IPS-18c (cell line): ENCODE results near the gene LRP8.

Source experiments
- H3K4me3 ChIP-seq: 2 replicates; pipeline ENCODE4 v1.7.0; 2013; ENCODE audit warnings: low read depth, mild to moderate bottlenecking, low read length, moderate library complexity; ENCODE audit not compliant: insufficient read depth
- H3K9me3 ChIP-seq: one replicate; pipeline ENCODE4 v1.6.1; 2013; ENCODE audit warnings: mild to moderate bottlenecking, low read length, moderate library complexity; ENCODE audit not compliant: control insufficient read depth, insufficient read depth

The LRP8 gene

DNA sequence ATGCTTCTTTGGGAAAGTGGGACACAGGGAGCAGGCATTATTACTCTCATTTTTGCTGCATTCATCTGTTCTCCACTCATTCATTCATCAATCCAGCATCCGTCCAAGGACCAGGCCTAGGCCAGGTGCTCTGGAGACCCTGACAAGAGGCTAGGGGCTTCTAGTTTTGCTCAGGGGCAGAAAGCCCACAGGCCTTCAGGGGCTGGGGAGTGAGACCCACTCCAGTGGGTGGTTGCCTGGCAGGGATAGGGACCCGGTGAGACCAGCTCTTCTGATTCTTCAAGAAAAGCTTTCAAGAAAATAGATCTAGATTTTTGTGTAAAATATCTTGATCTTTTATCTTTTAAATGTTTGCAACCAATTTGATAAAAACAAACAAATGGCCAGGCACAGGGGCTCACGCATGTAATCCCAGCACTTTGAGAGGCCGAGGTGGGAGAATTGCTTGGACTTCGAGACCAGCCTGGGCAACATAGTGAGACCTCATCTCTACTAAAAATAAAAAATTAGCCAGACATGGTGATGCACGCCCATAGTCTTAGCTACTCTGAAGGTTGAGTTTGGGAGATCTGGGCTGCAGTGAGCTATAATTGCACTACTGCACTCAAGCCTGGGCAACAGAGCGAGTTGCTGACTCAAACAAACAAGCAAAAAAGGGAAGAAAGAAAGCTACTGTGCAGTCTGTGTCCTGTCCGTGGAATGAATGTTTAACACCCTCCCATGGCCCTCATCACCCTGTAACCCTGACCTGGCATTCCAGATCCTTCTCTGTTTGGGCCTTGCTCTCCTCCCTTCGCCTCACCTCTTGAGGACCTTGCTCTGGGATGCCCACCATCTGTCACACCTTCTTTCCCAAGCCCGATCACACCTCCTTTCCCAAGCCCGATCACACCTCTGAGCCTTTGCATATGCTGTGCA, 17.3 kb upstream of the LRP8 start:
- H3K4me3 ChIP-seq = no peak overlapping the region
- H3K9me3 ChIP-seq = peaks cover 4% of the 10 kb centered on the region

- H3K9me3 ChIP-seq = peaks cover 4% of the 10 kb centered on the region
- no peak overlapping the region for H3K4me3 ChIP-seq
These were observed 16.2 kb upstream of the LRP8 start for GRCh38 chr1:53343831-53344668.

GRCh38 chr1:53342735-53343470, 15.0 kb upstream of the LRP8 start:
- Histone ChIP-seq H3K4me3 (no peak overlapping the region), H3K9me3 (peaks cover 4% of the 10 kb centered on the region)

- Histone ChIP-seq H3K4me3 (no peak overlapping the region), H3K9me3 (peaks cover 4% of the 10 kb centered on the region)
These were observed 14.3 kb upstream of the LRP8 start for GRCh38 chr1:53341961-53342707.

DNA sequence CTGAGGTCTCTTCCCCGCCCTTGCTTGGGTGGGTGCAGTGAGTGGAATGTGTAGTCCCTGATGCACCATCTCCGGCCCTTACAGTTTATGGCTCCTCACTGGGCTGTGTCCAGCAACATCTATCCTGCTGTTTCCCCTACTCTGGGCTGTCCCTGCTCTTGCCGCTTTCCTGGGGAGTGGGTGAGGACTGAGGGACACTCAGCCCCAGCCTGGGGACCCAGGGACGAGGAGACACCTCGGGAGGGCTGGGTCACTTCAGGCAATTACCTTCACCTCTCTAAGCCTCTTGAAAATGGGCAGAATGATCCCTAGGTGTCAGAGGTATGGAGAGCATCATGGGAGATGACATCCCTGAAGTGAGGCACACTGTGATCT, 13.6 kb upstream of the LRP8 start:
- H3K4me3 ChIP-seq = no peak overlapping the region
- peaks cover 4% of the 10 kb centered on the region for H3K9me3 ChIP-seq

DNA sequence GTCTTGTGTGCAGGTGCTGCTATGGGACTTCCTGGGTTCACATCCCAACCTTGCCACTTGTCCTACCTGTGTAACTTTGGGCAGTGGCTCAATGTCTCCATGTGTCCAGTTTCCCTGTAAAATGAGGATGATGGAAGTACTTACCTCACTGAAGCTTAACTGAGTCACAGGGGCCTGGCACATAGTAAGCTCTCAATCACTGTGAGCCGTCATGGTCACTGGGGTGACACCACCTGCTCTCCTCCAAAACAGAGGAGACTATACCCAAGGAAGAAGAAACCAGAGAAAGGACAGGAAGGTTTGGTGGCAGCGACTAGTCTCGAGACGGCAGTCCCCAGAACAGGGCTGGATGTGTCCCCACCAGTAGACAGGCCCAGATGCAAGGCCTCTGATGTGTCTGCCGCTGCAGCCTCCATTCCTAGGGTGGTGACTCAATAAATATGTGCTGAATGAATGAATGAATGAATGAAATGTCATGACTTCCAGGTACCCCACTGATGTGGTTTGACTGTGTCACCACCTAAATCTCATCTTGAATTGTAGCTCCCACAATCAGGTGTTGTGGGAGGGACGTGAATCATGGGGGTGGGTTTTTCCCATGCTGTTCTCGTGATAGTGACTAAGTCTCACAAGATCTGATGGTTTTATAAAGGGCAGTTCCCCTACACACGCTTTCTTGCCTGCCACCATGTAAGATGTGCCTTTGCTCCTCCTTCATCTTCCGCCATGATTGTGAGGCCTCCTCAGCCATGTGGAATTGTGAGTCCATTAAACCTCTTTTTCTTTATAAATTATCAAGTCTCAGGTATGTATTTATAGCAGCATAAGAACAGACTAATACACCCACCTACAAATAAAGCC, 13.0 kb upstream of the LRP8 start:
- peaks cover 4% of the 10 kb centered on the region for H3K9me3 ChIP-seq
- no peak overlapping the region for H3K4me3 ChIP-seq

DNA sequence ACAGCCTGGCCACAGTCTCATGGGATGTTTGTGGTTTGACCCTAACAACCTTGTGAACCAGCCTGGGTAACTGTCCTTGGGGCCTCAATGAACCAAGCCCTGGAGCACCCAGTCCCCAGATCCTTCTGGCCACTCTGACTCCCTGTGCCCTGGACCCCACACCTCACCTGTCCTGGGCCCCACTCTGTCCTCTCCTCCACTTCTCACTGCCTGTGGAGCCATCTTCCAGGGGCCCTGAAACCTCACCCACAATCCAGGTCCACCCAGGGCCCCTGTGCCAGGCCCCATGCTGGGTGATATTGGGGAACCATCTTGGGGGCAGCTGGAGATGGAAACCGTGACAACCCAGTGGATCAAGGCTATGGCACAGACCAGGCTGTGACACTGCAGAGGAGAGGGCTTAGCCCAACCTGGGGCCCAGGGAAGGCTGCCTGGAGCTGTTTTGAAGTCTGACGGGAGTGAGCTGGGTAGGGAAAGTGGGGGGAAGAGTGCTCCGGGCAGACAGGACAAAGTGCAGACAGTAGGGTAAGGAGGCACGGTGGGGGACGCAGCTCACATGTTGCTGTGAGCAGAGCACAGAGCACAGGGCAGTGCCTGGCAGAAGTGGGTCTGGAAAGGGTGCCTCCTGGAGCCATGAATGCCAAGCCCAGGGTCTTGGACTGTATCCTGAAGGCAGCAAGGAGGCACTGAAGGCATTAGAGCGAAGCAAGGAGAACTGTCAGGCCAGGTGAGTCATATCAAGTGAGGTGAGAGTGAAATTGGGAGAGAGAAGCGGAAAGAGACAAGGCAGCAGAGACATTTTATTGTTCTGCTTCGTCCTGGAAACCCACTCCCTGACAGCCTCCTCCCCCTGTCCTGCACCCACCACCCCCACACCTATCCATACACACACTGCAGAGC, 12.1 kb upstream of the LRP8 start:
- Histone ChIP-seq H3K9me3 (peaks cover 4% of the 10 kb centered on the region), H3K4me3 (no peak overlapping the region)

DNA sequence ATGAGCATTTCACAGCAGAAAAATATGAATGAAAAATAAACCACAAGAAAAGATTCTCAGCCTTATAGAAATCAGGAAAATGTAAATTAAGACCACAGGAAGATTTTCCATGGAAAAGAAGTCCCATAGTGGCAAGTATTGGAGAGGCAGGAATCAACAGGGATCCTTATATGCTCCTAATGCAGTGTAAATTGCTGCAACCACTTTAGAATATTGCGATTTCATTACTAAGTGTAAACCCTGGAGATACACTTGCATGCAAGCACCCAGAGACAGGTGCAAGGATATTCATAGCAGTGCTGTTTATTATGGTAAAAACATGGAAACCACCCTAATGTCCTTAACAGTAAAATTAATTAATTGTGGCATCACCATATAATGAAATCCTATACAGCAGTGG, 10.6 kb upstream of the LRP8 start:
- H3K9me3 ChIP-seq = peaks cover 4% of the 10 kb centered on the region
- no peak overlapping the region for H3K4me3 ChIP-seq

GRCh38 chr1:53337499-53337898, 9.6 kb upstream of the LRP8 start:
- H3K9me3 ChIP-seq = peaks cover 4% of the 10 kb centered on the region
- H3K4me3 ChIP-seq = no peak overlapping the region

DNA sequence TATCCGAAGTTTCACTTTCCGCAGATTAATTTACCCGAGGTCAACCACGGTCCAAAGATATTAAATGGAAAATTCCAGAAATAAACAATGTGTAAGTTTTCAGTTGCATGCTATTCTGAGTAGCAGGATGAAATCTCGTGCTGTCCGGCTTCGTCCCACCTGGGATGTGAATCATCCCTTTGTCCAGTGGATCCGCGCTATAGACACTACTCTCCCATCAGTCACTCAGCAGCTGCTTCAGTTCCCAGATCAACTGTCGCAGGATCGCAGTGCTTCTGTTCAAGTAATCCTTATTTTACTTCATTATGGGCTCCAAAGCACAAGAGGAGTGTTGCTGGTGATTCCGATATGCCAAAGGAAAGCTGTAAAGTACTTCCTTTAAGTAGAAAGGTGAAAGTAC, 8.3 kb upstream of the LRP8 start:
- peaks cover 2% of the 10 kb centered on the region for H3K9me3 ChIP-seq
- H3K4me3 ChIP-seq = no peak overlapping the region

DNA sequence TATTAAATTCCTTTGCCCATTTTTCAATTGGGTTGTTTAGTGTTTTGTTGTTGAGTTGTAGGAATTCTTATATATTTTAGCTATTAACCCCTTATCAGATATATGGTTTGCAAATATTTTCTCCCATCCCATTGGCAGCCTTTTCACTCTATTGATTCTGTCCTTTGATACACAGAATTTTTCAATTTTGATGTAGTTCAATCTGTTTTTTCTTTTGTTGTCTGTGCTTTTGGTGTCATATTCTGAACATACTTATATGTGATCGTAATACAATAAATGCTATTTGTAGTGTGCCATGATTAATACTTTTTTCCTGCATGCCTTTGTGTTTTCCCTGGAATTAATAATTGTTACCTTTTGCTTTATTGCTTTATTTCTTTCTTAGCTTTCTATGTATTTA, 7.8 kb upstream of the LRP8 start:
- no peak overlapping the region for H3K4me3 ChIP-seq
- H3K9me3 ChIP-seq = peaks cover 2% of the 10 kb centered on the region

DNA sequence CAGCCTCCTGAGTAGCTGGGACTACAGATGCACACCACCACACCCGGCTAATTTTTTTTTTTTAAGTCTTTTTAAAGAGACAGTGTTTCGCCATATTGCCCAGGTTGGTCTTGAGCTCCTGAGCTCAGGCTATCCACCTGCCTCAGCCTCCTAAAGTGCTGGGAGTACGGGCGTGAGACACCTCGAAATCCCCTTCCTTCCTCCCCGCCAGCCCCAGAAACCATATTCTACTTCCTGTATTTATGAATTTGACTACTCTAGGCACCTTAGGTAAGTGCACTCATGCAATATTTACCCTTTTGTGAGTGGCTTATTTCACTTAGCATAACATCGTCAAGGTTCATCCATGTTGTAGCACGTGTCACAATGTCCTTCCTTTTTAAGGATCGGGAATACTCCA, 6.9 kb upstream of the LRP8 start:
- no peaks in the 10 kb centered on the region for H3K9me3 ChIP-seq
- H3K4me3 ChIP-seq = no peak overlapping the region

- H3K4me3 ChIP-seq = no peak overlapping the region
- H3K9me3 ChIP-seq = no peaks in the 10 kb centered on the region
These were observed 6.4 kb upstream of the LRP8 start for GRCh38 chr1:53334312-53334711.

GRCh38 chr1:53332833-53333232, 5.0 kb upstream of the LRP8 start:
- H3K4me3 ChIP-seq = no peak overlapping the region
- H3K9me3 ChIP-seq = peaks cover 2% of the 10 kb centered on the region

GRCh38 chr1:53332186-53332564, 4.3 kb upstream of the LRP8 start:
- H3K4me3 ChIP-seq = no peak overlapping the region
- peaks cover 2% of the 10 kb centered on the region for H3K9me3 ChIP-seq
